Lung microvascular endothelial cell (primary cell): Measurements from ENCODE around the gene MARK3. TPM values are rescaled to one million over a fixed set of nuclear protein-coding genes. Genes with fewer than 3 reads are reported as not detected.
A peak's percentile ranks its signal among the peaks of the same experiment; 100 is the strongest.
"Not testable (repeated sequence)": the region's sequence is repeated elsewhere in the genome, so short reads cannot be mapped to it uniquely, and the experiment has no call there.

Source experiments
- DNase-seq, 2 donors: peaks; one replicate each; pipeline versions ENCODE4 v3.0.0 to v3.0.0-alpha.2; 2010; ENCODE audit warnings: low read depth in 2 of 2
- total RNA-seq: library from RNA; depleted of rRNA; stranded (reverse); fragments of >200 nt; gene quantifications from 2 replicates; pipeline ENCODE4 v1.2.1, GENCODE V29; 2014

MARK3 gene
- total RNA-seq: 37.3 and 49.4 TPM in 2 replicates

DNA sequence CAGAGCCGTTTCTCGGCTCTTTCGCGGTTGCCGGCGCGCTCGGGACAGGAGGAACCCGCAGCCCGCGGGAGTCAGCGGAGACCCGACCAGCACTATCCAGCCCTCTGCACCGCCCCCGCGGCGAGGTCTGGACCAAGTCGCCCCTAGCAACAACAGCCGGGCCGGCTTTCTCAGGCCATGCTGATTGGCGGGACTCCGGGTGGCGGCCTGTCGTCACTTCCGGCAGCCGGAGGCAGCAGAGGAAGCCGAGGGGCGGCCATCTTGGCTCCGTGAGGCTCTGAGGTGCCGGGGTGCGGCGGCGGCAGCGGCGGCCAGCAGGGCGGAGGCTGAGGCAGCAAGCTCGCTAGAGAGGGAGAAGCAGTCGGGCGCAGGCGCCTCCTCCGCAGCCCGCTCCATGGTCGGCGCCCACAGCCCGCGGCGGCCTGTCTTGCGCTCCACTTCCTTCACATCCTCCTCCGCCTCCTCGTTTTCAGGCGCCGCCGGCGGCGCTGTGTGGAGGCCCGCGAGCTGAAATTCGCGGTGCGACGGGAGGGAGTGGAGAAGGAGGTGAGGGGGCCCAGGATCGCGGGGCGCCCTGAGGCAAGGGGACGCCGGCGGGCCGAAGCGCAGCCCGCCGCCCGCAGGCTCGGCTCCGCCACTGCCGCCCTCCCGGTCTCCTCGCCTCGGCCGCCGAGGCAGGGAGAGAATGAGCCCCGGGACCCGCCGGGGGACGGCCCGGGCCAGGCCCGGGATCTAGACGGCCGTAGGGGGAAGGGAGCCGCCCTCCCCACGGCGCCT, at the start of gene MARK3:
TSS of gene MARK3 (plus strand) at position 264 of the 777 bp plus-strand sequence. CDS start 615 bp downstream, outside the sequence.
- DNase-seq: peak; percentile 97

DNA sequence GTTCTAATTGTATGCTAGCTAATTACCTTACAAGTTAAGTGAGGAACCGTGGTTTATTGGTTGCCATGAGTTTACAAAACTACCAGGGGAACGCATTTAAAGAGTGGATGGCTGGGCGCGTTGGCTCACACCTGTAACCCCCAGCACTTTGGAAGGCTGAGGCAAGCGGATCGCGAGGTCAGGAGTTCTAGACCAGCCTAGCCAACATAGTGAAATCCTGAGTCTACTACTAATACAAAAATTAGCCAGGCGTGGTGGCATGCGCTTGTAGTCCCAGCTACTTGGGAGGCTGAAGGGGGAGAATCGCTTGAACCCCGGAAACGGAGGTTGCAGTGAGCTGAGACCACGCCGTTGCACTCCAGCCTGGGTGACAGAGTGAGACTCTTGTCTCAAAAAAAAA, 49.0 kb upstream of the MARK3 start:
- no peak for DNase-seq

DNA sequence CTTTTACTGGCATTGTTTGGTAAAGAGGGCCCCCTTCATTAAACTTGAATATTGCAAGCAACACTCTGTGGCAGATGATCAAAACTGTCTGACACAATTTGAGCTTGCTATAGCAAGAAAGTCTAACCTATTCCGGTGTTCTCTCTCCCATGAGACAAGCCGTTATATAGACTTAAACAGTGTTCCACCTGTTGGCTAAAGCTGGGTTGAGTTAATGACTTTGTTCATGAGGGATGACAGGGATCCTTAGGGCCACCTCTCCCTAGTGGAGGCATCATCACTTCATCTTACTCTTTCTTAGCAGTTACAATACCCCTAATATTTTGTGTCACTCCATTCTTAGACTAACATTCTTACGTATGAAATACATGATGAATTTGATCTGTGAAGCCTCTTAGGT, 47.4 kb upstream of the MARK3 start:
- DNase-seq: no peak

DNA sequence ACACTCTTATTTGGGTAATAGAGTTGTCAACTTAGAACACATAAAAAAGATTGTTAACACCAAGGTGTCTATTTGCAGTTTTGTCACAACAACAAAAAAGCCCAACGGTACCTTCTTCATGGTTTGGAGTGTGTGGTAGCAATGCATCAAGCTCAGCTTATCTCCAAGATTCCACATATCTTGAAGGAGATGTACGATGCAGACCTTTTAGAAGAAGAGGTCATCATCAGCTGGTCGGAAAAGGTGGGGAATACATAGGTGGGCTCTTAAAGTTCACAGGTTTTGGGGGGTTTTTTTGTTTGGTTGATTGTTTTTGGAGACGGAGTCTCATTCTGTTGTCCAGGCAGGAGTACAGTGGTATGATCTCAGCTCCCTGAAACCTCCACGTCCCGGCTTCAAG, 45.7 kb upstream of the MARK3 start:
- DNase-seq: no peak

DNA sequence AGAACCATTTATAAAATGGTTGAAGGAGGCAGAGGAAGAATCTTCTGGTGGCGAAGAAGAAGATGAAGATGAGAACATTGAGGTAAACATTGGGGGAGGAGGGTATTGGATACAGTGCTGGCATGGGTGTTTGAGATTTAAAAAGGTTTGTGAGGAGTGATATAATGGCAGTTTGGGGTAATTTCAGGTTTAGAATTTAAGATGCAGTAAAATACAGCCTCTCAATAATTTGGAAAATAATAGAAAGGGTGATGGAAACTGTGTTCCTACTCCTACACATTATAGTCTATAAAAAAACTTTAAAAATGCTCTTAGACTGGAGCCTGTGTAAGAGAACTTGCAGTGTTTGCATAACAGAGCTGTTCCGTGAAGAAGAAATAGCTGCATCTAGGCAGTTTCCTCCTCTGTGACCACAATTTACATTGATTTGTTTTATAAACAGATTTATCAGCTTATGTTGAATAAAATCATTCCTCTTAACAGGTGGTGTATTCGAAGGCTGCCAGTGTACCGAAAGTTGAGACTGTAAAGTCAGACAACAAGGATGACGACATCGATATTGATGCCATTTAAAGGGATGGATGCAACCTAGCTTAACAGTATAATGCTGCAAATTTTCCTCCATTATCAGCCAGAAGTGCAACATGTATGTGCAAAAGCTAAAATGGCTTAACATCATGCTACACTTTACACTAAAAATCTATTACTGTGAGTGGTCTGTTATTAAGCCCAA, 44.6 kb upstream of the MARK3 start:
- no peak for DNase-seq

DNA sequence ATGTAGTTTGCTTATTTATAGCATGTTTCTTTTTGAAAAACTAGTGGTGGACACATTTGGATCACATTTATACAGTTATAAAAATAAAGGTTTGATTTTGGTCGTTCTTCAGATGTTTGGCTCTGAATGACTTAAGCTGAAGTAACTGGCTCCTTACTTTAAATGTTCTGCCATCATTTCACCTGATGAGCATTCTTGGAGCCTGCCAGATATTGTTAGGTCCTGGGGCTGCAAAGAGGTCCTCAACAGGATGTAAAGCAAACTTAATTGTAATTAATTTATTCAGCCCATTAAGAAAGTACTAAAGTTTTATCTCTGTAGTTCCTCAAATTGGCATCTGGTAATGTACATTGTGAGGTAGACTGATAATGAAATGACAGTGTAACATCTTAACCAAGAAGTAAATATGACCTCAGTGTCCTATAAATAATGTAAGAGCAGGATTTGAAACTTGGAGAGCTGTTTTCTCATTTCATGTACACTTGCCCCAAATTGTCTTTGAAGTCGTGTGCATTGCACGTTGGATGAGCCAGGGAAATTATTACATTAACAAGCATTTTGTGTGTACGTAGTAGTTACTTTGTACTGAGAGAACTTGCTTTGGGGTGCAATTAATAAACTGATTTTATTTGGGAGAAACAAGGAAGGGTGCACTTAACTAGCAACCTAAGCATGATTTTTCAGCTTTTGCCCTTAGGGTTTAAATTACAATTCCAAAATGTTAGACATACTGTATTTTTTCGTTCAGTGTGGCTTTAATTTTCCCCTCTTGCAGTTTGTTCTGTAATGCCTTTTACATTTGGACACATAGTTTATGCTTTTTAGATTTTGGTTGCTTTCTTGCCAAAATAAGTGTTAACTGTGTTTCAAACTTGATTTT, 43.7 kb upstream of the MARK3 start:
- no peak for DNase-seq

DNA sequence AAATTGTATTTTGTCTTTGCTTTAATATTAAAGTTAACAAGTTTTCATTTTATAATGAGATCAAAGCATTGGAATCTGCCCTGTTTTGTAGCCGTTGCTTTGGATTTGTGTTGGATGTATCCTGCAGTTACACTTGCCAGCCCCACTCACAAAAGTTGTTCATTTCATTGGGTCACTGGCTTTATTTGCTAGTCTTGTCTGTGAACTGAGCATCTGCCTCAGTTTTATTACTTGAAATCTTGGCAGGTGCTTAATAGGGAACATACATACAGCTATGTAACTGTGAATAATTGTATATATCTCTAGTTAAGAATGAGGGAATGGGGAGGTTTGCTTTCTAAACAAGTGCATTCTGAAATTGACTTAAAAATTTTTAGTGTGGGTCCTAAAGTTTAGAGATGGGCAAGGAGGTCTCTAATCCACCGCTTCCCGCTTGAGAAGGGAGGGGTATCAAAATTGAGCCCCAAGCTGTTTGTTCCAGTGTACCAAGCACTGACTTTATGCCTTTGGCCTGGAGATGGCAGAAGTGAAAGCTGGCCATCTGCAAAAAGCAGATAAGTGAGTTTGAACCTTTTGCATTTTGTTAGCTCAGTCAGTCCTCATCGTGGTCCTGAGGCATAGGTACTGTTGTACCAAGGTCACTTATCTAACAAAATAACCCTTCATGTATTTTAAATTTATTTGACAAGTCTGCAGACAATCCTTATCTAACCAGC, 41.9 kb upstream of the MARK3 start:
- DNase-seq: no peak

DNA sequence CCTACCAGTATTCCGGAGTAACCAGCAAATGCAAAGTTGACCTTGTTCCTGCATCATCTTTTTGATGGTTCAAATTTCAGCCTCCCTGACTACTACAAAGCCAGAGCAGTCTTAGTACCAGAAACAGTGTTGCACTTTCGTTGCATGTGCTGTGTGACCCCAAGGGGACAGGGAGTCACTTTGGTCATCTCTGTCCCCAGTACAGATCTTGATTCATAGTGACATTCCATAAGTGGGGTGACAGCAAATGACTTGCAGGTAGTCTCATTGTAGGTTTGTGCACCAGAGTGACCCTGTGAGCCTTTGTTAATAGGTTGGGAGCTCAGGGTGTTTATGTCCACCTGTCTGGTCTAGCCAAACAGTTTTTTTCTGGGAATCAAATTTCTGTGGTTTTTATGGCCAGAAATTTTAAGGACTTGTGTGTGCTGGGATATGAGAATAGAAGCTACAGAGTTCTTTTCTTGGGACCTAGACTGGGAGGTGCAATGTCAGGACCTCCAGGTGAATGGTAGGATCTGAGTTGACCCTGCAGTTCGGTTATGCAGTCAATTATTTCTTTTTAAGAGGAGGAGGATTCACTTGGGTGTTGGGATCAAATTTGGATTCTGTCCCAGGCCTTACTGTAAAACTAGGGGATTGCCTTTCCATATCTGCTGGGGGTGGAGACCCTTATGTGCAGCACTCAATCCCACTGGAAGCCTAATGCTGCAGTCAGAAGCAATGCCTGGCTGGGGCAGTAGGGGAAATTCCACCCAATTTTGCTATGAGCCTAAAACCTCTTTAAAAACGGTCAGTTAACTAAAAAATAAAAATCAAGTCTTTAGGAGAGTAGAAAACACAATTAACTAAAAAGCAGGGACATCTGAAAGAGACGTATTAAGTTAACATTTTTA, 41.1 kb upstream of the MARK3 start:
- no peak for DNase-seq

DNA sequence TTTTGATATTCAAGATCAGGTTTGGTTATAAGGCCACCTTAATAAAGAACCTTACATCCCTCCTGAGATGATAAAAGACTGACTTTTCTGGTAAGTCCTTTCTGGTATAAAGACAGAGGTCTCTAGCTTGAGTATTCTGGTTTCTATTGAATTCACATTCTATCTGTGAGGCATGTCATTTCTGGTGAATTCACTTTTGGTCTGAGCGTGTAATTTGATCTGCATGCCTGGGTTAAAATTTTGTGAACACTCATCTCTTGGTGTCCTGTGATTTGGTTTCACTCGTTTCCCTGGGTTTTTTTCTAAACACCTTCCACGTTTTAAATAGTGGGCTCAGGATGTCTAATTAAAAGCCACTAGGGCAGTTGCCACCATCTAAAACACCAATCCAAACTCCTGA, 38.9 kb upstream of the MARK3 start:
- no peak for DNase-seq

DNA sequence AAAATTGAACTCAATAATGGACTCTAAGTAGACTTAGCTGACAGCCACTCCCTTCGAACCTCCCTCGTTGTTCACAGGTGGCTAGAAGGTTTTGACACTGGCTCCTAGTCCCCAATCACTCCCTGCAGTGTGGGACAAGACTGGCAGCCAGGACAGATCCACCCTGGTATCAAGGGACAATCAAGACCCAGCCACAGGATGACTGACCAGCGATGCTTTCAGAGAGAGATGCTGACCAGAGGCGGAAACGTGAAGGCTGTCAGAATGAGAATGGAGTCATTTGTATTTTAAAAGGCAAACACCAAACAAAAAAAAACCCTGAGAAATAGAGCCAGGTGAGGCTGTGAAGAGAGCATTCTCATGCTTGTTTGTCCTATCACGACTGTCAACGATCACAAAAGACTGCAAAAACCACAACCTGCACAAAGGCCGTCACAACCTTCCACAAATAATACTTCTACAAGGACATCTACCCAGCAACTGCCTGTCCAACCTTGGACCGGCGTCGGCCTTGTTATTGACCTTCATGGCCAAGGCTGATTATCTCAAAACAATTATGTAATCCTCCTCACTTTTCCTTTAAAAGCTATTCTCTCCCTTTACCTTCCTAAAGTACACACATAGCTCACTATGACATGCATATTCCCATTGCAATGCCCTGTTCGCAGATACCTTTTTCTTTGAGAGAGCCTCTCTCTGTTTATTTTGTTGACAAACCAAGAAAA, 38.0 kb upstream of the MARK3 start:
- no peak for DNase-seq

DNA sequence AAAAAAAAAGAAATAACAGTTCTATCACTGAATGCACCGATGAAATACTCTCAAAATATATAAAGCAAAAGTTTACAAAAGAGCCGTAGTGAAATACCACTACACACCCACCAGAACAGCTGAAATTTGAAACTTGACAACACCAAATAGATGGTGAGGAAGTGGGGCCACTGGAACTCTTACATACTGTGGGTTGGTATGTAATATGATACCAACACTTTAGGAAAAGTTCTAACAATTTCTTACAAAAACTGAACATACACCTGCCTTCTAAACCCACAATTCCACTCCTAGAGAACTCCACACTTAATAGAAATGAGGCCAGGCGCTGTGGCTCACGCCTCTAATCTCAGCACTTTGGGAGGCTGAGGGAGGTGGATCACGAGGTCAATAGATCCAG, 37.1 kb upstream of the MARK3 start:
- no peak for DNase-seq

DNA sequence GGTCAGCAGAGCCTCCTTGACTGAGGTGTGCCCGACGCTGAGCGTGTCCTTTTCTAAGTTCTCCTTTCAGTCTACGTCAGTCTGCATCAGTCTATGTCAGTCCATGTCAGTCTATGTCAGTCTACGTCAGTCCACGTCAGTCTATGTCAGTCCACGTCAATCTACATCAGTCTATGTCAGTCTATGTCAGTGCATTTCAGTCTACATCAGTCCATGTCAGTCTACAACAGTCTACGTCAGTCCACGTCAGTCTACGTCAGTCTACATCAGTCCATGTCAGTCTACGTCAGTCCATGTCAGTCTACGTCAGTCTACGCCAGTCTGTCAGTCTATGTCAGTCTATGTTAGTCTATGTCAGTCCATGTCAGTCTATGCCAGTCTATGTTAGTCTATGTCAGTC, 35.2 kb upstream of the MARK3 start:
- no peak for DNase-seq

DNA sequence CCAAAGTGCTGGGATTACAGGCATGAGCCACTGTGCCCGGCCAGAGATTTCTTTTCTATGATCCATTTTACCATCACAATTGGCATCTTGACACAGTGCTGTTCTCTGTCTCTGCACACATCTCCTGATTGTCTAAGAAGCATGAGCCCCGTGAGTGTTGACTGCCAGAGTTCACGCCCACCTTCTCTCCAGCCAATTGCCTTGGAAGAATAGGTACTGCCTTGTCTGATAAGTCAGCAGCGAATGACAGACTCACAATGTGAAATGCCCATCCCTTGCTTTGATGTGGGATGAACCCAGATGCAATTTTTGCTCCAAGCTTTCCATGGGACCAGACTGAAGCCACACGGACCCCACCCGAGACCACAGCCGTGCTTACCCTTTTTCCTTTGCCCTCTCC, 31.9 kb upstream of the MARK3 start:
- DNase-seq: no peak

DNA sequence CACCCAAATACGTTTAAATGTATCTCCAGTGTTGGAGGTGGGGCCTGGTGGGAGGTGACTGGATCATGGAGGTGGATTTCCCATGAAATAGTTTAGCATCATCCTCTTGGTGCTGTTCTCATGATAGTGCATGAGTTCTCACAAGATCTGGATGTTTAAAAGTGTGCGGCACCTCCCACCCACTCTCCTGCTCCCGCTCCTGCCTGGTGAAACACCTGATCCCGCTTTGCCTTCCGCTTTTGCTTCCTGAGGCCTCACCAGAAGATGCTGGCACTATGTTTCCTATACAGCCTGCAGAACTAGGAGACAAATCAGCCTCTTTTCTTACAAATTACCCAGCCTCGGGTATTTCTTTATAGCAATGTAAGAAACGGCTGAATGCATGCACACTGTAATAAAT, 31.1 kb upstream of the MARK3 start:
- DNase-seq: no peak

DNA sequence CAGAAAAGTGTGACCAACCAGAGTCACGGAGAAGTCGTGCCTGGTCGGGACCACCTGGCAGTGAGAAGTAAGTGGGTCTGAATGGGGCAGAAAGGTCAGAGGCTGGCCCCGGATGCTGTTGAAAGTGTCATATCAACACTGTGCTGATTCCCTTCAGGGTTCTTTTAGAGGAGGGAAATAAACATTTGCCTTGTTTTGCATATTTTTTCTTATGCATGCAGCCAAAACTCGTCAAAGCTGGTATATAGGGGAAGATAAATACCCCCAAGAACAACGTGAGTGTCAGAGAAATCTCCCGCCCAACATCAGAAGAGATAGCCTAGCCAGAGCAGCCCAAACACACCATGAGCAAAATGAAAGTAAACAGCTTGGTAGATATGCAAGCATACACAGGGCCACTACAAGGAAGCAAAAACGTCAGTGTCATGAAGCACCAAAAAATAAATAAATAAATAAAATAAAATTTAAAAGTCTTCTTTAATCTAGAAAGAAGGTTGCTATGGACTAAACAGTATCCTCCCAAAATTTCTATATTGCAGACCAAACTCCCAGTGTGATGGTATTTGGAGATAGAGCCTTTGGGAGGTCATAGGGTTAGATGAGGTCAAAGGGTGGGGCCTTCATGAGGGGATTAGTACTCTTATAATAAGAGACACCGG, 29.1 kb upstream of the MARK3 start:
- no peak for DNase-seq

DNA sequence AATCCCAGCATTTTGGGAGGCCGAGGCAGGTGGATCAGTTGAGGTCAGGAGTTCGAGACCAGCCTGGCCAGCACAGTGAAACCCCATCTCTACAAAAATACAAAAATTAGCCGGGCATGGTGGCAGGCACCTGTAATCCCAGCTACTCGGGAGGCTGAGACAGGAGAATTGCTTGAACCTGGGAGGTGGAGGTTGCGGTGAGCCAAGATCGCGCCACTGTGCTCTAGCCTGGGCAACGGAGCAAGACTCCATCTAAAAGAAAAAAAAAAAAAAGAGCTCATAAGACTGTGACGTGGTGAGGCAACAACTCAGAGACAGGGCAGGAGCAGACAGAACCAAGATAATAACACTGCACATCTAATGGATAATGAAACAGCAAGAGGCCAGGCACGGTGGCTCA, 27.7 kb upstream of the MARK3 start:
- DNase-seq: not testable (repeated sequence)

DNA sequence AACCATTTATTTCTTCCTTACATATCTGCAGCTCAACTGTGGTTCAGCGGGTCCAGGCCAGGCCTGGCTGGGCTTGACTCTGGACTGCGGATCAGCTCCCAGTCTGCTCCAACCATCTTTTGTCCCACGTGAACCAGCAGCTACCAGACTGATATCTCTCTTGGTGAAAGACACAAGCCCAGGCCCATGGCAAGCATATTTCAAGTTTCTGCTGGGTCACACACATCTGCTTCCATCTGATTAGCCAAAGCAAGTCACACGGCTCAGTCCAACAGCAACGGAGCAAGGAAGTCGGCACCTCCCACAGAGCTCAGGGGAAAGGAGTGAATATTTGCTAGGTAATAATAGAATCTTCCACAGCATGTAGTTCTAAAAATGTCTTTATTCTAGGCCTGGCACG, 24.7 kb upstream of the MARK3 start:
- no peak for DNase-seq

DNA sequence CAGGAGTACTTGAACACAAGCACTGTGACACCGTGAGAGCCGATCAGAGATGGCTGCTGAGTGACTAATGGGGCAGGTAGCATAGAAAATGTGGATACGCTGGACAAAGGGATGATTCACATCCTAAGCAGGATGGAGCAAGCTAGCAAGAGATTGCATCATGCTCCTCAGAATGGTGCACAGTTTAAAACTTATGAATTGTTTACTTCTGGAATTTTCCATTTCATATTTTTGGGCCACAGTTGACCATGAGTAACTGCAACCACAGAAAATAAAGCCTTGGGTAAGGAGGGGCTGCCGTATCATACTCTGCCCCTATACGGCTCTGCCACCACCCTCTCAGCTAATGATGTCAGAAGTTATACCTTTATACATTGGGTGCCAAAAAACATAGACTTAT, 23.3 kb upstream of the MARK3 start:
- DNase-seq: peak; percentile 88 to 97

DNA sequence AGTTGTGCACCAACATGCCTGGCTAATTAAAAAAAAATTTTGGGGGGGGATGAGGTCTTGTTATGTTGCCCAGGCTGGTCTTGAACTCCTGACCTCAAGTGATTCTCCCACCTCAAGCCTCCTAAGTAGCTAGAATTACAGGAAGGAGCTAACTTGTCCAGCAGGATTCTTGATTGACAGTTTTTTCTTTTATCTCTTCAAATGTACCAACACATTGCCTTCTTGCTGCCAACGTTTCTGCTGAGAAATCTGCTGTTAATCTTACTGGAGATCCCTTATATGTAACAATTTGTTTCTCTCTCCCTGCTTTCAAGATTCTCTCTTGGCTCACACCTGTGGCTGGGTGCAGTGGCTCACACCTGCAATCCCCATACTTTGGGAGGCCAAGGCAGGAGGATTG, 22.4 kb upstream of the MARK3 start:
- peak in 1 of 2 donors; percentile 25 for DNase-seq
